GM19324 (cell line): ENCODE measurements around the gene GRIFIN.

Source experiments
- ATAC-seq: cut with Tn5 transposase; IDR thresholded peaks from one replicate; pipeline ENCODE4 v1.9.1; 2021; ENCODE audit warnings: mild to moderate bottlenecking, moderate library complexity; ENCODE audit not compliant: unreplicated experiment, low FRiP score

GRIFIN gene, protein sequence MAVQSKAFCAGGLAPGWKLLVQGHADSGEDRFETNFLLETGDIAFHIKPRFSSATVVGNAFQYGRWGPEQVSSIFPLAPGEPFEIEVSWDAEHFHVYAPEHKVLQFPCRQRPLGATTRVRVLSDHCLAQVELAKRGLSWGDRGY

DNA sequence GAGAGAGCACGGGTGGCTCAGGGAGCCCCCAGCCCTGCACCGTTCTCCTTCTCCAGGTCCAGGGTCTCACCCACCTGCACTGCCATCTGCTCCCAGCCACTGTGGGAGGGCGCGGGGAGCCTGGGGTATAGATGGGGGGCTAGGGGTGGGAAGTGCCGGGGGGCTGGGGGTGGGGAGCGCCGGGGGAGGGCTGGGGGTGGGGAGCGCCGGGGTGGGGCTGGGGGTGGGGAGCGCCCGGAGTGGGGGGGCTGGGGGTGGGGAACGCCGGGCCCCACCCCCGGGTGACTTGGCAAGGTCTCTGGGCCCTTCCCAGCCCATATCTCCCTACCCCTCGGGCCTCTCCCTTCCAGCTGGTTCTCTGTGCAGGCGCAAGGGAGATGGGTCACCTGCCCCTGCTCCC, at the start of gene GRIFIN:
Gene GRIFIN, minus strand, starts transcription at position 101 of the 400 bp plus-strand sequence. Its CDS starts 15 bp downstream, at position 86.
- no peak for ATAC-seq

DNA sequence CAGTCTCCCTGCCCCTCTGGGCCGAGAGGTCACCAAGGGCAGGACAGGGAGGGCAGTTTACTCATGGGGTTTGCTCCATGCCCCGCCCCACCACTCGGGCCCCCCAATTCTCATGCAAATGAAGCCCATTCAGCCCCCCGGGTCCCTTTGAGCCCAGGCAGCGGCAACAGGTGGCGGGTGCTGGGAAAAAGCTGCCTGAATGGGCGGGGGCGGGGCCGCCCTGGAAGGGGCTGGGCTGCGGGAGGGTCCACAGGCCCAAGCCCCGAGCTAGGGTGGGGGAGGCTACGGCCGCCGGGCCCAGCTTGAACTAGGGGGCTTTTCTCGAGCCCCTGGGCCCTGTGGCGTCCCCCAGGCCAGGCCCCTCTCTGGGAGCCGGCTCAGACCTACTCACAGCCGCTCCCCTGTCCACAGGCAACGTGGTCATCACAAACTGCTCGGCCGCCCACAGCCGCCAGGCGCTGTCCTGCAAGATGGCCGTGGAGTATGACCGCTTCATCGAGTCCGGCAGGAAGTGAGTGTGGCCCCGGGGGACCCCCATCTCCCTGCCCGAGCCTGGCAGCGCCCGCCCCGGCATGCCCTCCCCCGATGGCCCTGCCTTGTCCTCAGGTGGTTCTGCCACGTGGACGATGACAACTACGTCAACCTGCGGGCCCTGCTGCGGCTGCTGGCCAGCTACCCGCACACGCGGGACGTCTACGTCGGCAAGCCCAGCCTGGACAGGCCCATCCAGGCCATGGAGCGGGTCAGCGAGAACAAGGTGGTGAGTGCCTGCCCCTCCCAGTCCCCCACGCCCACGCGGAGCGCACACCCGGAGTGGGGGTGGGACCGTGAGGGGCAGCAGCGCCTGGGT, 48.8 kb upstream of the GRIFIN start:
- no peak for ATAC-seq

DNA sequence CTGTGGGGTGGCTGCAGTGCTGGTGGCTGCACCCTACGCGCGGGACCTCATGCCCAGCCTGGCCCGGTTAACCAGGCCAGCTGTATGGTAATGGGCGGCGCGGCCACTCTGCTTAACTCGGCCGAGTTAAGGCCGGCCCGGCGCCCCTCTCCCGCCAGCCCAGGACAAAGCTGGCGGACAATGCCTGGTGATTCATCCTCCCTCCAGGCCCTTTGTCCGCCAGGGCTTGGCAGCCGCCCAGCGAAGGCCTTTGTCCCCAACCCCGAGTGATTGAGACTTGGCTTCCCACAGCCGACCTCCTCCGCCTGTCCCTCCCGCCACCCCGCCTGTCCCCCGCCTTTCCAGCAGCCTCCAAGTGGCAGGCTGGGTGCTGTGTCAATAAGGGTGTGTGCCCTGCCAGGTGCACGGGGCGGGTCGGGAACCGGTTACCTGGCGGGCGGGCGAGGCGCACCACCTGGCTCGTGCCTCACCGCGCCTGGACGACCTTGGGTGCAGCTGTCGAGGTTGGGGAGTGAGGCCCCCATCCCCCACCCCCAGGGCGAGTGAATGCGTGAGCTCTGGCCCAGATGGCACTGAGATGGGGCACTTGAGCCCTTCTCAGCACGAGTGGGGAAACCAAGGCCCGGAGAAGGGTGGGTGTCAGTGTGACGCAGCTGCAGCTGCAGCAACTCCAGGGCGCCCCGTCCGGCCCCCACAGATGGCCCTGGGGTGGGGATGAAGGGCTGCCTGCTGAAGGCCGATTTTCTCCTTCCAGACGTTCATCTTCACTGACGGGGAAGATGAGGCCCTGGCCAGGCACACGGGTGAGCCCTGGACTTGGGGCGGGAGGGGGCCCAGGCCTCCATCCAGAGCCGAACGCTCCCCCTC, 48.0 kb upstream of the GRIFIN start:
- ATAC-seq, result no peak

DNA sequence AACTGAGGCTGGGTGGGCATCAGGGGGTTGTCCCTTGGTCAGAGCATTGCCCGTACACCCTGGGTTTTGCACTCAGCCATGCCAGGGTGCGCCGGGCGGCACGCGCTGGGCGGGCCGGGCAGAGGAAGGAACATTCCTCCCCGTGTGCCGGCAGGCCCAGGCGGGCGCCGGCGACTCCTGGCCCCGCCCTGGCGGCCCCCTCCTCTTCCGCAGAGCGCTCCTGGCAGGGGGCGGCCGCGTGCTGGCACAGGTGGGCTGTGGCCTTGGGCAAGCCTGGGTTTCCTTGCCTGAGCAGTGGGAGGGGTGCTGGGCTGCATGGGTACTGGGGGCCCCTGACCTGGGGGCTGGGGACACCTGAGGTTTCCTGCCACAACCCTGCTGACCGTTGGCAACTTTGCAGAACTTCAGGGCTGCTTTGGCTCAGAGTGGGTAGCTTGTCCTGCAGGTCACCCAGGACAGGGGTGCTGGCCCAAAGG, 47.3 kb upstream of the GRIFIN start:
- ATAC-seq, result no peak

DNA sequence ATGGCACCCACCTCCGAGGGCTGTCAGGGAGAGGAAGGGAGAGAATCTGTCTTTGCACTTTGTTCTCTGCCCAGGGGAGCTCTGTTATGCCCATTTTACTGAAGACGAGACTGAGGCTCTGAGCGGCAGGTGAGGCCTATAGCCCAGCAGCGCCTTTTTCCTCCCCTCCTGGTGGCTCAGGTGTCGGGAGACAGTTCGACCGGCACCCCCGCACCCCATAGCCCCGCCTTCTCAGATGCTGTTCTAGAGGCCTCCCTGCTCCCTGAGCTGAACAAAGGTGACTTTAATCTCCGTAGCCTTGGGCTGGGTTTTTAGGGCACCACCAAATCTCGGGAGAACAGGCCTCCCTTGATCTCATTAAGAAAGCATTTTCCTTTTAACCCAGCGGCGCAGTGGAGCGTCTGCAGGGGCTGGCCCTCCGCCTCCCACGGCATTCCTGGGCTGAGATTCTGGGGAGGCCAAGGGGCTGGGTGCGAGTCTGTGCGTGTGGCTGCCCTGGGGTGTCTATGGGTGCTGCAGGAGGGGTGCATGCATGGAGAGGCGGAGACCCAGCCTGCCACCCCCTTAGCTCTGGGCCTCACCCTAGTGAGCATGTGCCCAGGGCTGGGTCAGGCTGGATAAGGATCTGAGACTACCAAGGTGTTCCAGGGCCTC, 46.7 kb upstream of the GRIFIN start:
- ATAC-seq, result no peak

DNA sequence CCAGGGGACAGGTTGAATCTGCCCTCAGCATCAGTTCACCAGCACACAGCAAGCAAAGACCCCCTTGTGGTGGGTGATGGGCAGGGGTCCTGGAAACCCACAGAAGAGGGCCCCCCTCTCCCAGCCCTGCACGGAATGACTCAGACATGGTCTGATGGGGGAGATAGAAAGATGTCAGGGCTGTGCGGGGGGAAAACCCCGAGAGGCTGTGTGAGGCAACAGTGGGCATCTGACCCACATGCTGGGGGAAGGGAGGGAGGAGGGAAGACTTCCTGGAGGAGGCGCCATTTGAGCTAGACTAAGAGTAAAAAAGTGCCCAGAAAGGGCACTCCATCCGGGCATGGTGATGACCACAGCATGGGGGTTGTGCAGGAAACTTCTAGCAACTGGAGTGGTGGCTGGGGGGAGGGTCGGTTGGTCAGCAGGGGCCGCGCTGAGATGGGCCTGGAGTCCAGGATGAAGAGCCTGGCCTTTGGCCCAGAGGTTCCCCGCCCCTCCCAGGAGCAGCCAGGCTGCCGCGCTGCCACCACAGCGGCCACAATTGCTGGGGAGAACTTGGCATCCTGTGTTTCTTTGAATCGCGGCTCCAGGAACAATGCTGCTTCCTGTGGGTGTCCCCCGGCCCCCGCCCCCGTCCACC, 45.9 kb upstream of the GRIFIN start:
- no peak for ATAC-seq

DNA sequence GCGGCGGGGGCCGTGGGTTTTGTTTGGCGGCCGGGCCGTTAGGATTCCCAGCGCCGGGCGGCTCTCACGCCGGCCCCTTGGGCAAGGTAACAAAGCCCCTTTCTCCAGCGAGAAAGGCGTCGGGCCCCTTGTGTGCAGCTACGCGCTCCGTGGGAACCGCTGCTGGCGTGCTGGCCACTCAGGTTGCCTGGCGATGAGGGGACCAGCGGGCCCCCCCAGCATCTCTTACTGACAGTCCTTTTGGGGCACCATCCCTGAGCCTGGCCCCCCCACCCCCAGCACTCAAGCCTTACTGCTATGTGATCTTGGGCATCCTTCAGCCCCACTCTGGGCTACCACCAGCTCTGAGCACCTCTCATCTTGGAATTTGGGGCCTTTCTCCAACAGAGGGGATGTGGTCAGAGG, 45.1 kb upstream of the GRIFIN start:
- no peak for ATAC-seq

DNA sequence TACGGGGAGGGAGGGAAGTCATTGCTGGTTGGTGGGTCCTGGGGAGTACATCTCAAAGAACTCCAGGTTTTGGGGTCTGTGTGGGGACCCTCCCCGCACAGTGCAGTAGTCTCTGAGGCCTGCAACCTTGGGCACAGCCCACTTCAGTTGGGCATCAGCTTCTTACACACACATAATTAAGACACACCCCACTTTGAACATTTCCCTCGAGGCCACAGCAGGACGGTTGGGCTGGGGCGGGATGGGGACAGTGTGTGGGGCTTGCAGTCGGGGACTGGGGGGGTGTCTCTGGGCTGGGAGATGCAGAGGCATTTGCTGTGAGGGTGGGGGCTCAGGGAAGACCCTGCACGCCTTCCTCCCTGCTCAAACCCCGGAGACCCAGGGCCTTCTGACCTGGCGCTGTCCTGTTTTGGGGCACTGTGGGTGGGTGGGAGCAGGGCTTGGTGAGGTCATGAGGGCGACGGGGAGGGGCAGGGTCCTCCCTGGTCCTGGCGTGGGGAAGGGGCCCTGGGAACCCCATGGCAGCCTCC, 44.6 kb upstream of the GRIFIN start:
- ATAC-seq, result no peak

DNA sequence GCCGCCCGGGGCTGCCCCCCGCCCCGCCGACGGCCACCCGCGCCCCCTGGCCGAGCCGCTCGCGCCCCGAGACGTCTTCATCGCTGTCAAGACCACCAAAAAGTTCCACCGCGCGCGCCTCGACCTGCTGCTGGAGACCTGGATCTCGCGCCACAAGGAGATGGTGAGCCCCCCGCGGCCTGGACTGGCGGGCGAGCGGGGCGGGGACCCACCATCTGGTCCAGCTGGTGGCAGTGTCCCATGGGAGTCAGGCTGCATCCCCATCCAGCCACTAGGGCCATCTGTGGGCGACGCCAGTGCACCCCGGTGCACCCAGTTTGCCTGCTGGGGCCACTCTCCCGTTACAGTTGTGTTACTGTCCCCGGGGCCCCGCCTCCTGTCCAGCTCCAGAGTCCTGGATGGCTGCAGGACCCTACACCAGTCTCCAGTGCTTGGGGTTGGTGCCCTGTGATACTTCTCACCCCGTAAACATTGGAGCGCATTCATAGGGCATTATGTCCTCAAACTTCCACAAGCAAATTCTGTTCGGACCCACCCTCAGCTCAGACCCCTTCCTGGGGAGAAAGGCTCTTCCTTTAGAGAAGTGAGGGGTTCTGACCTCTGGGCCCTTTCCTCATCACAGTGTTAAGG, 44.0 kb upstream of the GRIFIN start:
- no peak for ATAC-seq

DNA sequence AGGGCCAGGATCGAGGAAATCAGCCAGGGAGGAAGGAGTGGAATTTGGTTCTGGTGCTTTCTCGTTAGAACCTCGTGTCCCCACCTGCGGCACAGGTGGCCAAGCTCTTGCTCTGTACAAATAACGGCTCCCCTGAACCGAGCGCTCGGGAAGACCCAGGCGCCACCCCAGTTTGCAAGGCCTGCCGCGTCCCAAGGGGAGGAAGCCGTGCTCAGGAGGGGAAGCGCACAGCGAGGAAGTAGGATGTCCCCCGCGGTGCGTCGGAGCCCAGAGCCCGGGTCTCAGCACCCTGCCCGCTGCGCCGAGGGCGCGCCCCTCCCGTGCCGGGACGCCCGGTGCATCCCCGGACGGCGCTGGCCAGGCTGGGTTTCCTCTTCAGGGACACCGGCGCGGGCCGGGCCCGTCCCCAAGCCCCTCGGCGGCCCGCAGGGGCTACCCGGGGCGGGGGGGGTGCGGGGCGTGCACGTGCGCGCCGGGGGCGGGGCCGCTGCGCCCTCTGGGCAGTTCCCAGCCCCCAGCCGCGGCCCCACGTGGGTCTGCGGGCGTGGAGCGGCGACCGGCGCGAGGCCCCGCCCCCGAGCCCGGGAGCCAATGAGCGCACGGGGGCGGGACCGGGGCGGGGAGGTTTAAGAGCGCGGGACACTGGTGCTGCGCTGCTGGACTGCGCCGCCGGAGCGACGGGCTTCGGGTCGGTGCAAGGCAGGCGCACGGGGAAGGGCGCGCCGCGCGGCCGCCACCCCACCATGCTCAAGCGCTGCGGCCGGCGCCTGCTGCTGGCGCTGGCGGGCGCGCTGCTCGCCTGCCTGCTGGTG, 43.1 kb upstream of the GRIFIN start, which contains the start of gene LFNG:
Gene LFNG, plus strand, starts transcription at position 656 of the 812 bp plus-strand sequence. Its CDS starts 88 bp downstream, at position 744.
- peak; percentile 92 for ATAC-seq

DNA sequence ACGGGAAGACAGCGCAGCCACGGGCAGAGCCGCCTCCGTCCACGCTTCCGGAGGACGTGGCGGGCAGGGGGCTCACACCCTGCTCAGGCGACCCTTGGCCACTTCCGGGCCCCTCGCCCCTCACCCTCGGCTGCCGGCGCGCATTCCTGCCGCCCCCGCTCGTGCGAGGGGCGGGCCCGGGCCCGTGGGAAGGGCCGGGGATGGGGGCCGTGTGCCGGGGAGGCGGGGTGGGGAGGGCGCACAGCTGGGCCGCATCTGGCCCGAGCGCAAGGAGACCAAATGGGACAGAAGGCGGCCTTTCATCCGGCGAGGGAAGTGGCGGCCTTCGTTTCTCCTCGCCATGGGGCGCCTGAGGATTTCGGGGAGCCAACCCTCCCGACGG, 42.5 kb upstream of the GRIFIN start:
- no peak for ATAC-seq

DNA sequence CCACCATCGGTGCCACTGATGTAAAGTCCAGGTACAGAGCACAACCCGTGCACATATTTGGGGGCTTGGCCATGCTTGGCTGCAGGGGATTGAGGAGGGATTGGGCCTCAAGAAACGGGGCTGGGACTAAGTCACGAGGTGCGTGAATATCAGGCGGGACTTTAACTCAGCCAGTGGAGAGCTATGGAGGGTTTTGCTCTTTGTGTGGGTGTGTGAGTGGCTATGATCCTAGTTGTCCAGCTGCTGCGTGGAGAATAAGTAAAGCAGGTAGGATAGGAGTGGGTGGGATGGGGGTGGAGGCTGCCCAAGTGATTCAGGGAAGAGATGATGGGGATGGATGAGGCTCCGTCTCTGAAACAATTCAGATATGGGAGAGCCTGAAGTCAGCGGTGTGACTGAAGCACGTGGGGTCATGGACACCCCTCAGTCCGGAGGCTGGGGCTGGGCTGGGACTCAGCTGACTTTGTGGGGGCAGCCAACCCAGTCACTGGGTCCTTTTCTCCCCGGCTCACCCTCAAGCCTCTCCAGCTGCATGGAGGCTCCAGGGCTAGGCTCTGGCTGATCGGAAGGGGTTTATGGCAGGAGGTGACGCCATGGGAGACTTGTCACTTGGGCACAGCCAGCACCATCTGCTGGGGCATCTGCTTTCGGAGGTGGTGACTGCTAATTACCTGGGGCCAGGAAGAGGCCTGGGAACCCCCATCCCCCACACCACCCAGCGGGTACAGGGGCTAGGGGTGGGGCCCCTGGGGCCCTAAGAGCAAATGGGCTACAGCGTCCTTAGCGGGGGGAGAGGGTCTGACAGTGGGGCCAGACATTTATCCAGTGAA, 41.7 kb upstream of the GRIFIN start:
- no peak for ATAC-seq

DNA sequence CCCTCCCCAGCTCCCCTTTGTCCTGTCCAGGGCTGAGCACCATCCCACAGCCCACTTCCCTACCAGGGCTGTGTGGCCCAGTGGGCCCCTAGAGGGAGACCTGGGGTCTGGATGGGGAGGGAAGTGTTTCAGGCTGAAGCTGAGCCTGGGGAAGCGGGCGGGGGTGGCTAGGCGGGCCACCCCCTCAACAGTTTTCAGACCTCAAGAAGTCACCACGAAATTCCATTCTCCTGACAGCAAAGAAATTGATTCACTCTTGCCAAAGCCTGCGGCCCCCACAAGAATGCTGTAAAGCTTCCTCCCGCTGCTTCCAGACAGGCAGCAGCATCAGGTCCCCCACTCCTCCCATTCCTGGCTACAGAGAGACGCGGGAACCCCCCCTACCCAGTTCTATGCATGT, 40.8 kb upstream of the GRIFIN start:
- ATAC-seq, result no peak

DNA sequence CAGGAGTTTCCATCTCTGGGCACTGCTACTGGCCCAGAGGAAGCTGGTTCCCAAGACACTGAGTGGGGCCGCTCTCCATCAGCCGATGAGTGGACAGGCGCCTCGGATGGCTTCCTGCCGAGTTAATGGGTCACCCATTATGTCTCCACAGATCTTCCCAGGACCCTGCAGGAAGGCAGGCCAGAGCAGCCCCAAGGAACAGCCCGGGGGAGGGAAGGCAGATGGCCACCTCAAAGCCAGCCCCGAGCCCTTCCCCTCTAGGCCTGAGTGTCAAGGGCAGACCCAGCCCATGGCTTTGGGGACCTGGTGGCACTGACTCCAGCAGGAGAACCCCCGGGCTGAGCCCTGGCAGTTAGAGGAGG, 40.0 kb upstream of the GRIFIN start:
- ATAC-seq, result no peak

DNA sequence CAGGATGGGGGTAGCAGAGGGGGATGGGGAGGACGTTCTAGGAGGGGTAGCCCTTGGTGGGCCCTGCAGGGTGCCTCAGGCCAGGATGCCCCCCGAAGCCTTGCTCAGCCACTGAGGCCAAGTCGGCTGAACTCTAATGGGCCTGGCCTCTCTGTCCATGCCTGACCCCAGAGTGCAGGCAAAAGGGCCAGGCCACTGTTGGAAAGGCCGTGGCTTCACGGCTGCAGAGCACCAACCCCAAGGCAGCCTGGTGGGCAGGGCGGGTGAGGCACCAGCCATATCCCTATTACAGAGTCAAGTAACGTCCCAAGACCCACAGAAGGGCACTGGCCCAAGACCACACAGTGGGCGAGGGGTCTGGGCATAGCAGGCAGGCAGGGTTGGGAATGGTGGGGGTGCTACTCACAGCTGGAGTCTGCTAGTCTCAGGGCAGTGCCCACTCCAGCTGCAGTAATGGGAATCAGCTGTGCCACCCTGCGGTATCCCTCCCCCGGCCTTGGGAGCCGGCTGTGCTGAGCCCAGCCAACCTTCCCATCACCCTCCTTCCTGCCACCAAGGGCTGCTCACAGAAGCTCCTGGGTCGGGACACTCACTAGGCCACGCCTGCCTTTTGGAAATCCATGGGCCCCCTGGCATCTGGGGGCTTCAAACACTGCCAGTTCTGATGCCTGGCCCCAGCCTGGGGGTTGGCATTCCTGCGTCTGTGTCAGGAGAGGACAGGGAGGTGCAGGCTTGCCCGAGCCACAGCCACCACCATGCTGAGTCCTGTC, 39.4 kb upstream of the GRIFIN start:
- no peak for ATAC-seq

DNA sequence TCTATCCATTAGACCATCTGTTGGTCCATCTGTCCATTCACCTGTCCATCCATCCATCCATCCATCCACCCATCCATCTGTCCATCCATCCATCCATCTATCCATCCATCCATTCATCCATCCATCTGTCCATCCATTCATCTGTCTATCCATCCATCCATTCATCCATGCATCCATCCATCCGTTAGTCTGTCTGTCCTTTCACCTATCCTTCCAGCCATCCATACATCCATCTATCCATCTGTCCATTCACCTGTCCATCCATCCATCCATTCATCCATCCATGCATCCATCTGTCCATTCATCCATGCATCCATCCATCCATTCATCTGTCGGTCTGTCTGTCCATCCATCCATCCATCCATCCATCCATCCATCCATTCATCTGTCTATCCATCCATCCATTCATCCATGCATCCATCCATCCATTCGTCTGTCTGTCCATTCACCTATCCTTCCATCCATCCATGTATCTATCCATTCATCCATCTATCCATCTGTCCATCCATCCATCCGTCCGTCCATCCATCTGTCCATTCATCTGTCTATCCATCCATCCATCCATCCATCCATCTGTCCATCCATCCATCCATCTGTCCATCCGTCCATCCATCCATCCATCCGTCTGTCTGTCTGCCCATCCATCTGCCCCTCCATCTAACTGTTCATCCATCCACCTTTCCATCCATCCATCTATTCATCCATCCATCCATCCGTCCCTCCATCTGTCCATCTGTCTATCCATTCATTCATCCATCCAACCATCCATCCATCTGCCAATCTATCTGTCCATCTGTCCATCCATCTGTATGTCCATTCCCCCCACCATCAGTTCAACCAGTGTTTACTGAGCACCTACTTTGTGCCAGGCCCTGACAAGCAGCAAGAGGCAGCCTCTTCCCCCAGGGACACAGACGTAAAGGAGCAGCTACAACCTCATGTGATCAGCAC, 38.5 kb upstream of the GRIFIN start:
- ATAC-seq, result no peak
